CD4-positive, alpha-beta T cell treated with Interleukin-17A for 1 hour (primary cell): ENCODE measurements around the gene MRE11.
A peak's percentile ranks its signal among the peaks of the same experiment; 100 is the strongest.
"Not testable (repeated sequence)": the region's sequence is repeated elsewhere in the genome, so short reads cannot be mapped to it uniquely, and the experiment has no call there.

Source experiments
- DNase-seq: peaks from one replicate; pipeline ENCODE4 v3.0.0-alpha.2; 2020

Gene MRE11

DNA sequence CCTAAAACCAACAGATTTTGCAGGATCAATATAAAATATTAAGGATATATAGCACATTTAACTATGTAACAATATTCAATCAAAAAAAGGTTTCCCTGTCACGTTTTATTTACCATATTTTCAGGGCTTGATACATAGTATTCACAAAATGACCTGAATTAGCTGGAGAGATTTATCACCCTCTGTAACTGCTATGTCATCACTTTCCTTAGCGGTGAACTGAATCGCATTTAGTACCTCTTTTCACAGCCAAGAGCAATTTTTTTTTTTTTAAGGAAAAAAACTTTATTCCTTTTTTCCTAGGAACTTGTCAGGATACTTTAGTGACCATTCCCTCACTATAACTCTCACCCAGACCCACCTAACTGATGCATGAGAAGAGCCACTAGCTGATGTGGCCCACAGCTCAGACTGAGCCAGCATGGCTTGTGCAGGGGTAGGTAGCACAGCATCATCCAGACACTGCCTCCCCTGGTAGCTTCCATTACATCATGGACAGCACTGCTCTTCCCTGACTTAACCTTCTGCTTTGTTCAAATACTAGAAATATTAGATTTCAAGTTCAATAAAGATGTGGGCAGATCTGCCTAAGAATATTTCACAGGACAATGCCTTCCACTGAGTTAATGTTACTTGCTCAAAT lies 75.4 kb downstream of the MRE11 start:
- DNase-seq = no peak

DNA sequence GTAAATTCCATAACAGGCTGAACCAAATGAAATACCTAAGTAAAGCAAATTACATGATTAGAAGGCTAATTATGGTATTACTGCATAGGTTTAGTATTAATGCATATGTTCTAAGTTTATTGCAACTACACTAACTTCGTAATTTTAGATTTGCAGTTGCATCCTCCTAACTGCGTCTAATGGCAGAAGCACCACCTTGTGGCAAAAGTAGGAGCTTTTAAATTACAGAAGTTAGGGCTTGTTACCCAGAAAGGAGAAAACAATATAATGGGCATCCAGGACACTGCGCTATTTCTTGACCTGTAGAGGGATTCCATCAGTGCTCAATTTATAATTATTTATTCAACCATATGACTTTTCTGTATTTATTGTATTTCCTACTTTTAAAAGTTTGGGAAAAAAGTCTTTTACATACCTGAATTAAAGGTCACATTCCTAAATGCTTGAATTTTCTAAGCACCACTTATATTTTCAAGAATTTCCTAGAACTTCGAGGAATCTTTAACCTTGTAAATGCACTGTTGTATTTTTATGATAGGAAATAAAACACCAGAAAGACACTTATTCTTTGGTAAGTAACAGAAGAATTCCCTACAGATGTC lies 76.2 kb downstream of the MRE11 start:
- DNase-seq = peak; percentile 2

DNA sequence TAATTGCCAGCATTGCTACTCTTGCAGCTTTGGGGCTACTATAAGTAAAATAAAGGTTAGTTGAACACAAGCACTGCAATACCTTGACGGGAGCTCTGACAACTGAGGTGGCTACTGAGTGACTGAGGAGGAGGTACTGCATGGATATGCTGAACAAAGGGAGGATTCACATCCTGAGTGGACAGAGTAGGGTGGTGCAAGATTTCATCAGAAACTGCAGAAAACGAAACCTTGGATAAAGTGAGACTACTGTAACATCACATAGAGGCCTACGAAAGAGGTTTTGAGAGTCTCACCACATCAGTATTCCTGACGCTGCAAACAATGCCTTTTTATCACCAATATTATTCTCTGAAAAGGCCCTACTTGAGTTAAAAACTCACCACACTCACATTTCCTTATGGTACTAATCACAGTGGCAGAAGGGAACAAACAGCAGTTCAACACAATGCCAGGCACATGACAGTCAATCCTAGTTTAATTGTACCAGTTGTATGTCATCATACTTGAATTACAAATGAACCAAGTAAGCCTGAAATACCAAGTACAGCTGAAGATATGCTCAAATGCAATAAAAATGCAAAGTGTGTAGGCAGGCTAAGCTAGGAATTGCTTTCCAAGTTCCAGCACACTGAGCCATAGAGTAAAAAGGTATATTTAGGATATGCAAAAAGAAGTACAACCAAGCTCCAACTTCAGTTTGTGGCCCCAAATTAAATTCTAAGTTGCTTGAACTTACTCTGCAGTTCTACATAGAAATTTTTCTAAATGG lies 88.4 kb downstream of the MRE11 start:
- no peak for DNase-seq

DNA sequence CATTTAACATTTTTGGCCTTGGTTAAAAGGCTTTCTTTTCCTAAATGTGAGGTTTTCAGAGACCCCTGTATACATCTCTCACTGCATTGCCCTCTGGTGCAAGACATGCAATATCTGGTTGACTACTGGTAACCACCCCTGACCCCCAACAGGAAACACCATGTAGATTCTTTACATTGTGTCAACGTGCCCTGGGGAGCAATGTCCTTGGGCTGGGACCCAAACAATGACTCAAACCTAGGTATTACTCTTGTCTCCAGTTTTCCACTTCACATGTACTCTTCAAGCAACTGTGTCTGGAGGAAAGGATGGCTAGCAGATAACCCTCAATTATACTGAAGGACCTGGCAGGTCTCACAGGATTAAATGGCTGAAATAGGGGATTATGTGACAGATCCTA lies 91.3 kb downstream of the MRE11 start:
- no peak for DNase-seq

DNA sequence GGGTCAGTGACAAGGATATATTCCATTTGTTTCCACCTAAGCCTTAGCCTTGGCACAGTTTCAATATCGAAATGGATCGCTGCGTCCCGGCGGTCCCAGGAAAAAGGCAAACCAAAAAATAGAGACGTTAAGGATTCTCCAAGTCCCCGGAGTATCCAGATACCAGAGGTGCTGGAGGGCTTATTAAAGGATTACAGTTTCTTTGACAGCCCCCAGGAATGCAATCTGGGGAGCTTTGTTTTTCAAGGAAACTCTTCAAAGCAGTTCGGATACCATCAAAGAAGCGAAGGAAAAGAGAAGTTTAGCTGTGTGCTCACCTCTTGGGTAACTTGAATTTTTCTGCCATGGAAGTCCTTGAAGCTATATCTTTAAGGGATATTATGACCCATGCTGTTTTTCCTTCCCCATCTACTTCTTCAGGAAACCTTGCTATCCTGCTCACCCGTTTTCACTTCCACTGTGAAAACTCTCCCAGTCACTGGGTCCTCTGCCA lies 91.8 kb downstream of the MRE11 start:
- DNase-seq = no peak

DNA sequence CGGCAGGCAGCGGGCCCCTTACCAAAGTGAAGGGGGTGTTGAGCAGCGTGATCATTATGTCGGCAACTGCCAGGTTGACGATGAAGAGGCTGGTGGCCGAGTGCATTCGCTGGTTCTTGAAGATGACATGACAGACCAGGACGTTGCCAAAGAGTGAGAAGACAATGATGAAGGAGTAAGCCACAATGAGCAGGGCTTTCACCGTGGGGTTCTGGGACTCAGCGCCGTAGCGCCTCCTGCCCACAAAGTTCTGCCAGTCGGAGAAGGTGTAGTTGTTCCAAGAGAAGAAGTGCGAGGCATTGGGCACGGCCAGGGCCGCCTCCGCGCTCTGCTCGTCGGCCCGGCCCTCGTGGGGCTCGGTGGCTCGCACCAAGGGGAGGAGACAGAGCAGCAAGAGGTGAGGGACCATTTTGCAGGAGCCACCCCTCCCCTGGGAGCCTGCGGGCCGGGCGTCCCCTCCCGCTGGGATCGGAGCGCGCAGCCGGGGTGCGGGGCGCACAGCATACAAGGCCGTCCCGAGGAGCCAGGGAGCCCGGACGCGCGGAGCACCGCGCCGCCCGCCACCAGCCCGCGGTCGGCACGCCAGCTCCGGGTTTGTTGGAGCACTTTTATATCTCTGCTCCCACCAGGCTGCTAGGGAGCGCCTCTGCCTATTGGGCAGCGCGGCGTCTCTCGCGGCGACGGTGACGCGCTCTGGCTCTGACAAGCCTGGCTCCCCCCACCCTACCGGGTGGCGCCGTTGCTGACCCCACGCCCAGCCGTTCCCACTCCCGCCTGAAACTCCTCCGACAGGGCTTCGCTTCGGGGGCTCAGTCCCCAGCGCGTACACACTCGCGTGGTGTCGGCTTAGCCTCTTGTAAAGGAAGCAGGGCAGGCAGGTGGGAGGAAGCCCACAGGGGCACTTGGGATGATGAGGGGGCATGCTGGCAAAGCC lies 92.5 kb downstream of the MRE11 start, which contains the start of gene GPR83:
Gene GPR83, minus strand, starts transcription at position 581 of the 934 bp plus-strand sequence. Its CDS starts 172 bp downstream, at position 409.
- DNase-seq = no peak

DNA sequence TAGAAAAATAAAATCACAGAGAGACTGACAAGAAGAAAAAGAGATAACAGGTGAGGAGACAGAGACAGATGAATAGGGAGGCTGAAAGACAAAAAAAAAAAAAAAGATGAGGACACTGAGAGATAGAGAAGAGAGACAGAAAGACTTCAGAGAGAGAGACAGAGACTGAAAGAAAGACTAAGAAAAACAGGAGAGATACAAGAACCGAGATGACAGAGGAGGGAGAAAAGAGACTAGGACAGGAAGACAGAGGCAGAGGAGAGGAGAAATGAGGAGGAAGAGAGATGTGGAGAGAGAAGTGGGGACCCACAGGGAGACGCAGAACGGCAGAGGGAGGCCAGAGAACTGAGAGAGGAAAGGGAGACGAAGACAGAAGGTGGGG lies 93.2 kb downstream of the MRE11 start:
- no peak for DNase-seq

DNA sequence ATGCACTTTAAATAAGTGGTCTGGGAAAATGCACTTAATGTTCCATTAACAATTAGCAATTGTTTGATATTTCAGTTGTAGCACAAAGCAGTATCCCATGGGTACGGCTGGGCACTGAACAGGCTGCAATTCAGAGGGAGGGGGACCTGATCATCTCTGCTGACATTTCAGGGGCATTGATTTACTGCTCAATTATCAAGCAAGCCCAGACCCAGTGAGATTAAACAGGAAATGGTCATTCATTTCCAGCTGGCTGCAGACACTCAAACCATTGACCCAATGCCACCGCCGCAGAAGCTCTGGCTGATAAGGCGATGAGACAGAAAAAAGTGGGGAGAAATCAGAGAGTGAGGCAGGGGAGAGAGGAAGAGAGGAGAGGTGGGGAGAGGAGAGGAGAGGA lies 93.6 kb downstream of the MRE11 start:
- DNase-seq = no peak

DNA sequence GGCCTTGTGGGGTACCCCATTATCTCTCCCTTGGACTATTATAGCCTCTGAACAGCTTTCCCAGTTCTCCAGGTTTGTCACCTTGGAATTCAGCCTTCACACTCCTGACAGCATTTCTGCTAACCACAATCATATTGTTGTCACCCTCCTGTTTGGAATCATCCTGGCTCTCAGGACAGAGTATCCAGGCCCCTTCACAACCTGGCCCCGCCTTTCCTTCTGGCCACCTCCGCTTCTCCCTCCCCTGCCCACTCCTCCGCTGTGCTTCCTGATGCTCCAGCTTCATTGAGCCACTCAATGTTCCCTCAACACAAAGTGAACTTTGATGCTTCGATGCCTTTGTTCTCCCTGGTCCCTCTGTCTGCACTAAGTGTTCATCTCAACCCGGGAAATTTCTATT lies 95.5 kb downstream of the MRE11 start:
- no peak for DNase-seq

DNA sequence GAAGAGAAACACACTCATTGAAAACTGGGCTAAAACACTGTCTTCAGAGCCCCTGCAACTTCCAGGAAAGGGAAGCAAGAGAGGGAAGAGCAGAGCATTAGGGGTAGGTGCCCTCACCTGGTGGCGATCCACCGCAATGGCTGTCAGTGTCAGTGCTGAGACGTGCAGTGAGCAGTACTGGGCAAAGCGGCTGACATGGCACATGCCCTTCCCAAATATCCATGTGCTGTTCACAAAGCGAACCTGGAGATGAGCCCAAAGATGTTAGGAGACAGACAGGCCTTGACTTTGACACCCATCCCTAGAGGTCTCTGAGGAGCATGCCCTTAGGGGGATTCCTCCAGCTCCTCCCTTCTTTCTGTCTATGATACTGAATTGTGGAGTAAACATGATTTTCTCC lies 97.4 kb downstream of the MRE11 start:
- DNase-seq = no peak

DNA sequence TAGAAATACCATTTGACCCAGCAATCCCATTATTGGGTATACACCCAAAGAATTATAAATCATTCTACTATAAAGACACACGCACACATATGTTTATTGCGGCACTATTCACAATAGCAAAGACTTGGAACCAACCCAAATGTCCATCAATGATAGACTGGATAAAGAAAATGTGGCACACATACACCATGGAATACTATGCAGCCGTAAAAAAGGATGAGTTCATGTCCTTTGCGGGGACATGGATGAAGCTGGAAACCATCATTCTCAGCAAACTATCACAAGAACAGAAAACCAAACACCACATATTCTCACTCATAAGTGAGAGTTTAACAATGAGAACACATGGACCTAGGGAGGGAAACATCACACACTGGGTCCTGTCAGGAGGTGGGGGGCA lies 101.7 kb downstream of the MRE11 start:
- not testable (repeated sequence) for DNase-seq

DNA sequence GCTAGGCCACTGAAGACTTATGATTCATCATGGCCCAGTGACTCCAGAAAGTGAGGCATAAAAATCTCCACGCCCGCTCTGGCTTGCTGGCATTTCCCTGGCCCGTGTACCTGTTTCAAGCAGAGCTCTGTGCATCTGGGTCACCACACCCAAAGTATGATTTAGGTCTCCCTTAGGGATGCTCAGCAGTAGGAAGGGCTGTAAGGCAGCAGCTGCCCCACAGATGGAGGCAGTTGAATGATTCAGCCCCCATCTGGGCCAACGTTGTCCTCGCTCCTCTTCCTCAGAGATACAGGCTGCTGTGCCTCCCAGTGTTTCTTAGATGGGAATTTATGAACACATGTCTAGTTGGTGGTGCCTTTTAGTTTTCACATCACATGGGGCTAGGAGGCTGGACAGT lies 114.0 kb downstream of the MRE11 start:
- no peak for DNase-seq

DNA sequence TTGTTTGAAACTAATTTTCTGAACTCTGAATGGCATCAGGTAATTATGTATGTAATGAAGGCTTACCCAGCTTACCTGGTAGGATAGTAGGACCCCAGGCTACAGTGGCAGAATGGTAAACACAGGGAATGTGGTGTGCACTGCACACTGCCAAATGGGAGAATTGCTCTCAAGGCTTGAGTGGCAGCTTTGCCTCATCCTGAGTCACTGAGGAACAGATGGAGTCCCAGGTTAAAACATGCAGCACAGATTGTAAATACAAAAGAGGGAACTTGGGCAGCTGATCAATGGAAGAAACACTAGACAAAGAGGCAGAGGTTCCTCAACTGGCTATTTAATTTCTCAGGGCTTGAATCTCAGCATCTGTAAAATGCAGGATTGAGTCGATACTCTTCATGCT lies 116.8 kb downstream of the MRE11 start:
- no peak for DNase-seq

DNA sequence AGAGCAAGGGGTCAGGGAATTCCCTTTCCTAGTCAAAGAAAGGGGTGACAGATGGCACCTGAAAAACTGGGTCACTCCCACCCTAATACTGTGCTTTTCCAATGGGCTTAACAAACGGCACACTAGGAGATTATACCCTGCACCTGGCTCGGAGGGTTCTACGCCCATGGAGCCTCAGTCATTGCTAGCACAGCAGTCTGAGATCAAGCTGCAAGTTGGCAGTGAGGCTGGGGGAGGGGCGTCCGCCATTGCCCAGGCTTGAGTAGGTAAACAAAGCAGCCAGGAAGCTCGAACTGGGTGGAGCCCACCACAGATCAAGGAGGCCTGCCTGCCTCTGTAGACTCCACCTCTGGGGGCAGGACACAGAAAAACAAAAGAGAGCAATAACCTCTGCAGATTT lies 123.1 kb downstream of the MRE11 start:
- DNase-seq = not testable (repeated sequence)
